ENCODE results near the gene CELSR1. TPM values are rescaled to one million over a fixed set of nuclear protein-coding genes. Genes with fewer than 3 reads are reported as not detected.

The CELSR1 gene
- total and polyA plus RNA-seq, 5 donors, result 5.5 to 7.9 (median 5.7) TPM

- peak in 1 of 2 donors; percentile 22 for ATAC-seq
- intact Hi-C loops (cut with DNase I), result no loop called here
Observed at GRCh38 chr22:46348099-46348695, 189.2 kb downstream of the CELSR1 start.

GRCh38 chr22:46347646-46348045 lies 189.8 kb downstream of the CELSR1 start:
- Histone ChIP-seq H3K4me3 (ENCODE audit: low read length) (no peak overlapping the region), H3K27me3 (ENCODE audit: control insufficient read depth, insufficient read depth) (no peaks in the 10 kb centered on the region), H3K27ac (ENCODE audit: low read length) (peak overlapping the region; percentile 89), H3K4me1 (ENCODE audit: control insufficient read depth, insufficient read depth, low read length) (peaks cover 3% of the 10 kb centered on the region), H3K9me3 (ENCODE audit: control insufficient read depth, low read length) (no peaks in the 10 kb centered on the region)
- intact Hi-C loops (cut with DNase I), result no loop called here
- WGBS, result 85% methylated on average over 12 of the region's 12 CpGs
- ATAC-seq (no peak), DNase-seq (peak in 1 of 3 donors; percentile 43)

More at GRCh38 chr22:46348099-46348695, 189.2 kb downstream of the CELSR1 start:
- H3K4me3 ChIP-seq (ENCODE audit: low read length), result no peak overlapping the region
- peak overlapping the region; percentile 89 for H3K27ac ChIP-seq (ENCODE audit: low read length)
- H3K9me3 ChIP-seq (ENCODE audit: control insufficient read depth, low read length), result no peaks in the 10 kb centered on the region
- WGBS, result 83% methylated on average over 15 of the region's 15 CpGs
- peaks cover 3% of the 10 kb centered on the region for H3K4me1 ChIP-seq (ENCODE audit: control insufficient read depth, insufficient read depth, low read length)
- H3K27me3 ChIP-seq (ENCODE audit: control insufficient read depth, insufficient read depth), result no peaks in the 10 kb centered on the region
- DNase-seq, result peak in 1 of 3 donors; percentile 30

GRCh38 chr22:46346680-46347405 lies 190.6 kb downstream of the CELSR1 start:
- peaks cover 3% of the 10 kb centered on the region for H3K4me1 ChIP-seq (ENCODE audit: control insufficient read depth, insufficient read depth, low read length)
- H3K27ac ChIP-seq (ENCODE audit: low read length), result peak overlapping the region; percentile 98
- DNase-seq (peak in 1 of 3 donors; percentile 74), ATAC-seq (peak; percentile 70 to 79)
- no peaks in the 10 kb centered on the region for H3K27me3 ChIP-seq (ENCODE audit: control insufficient read depth, insufficient read depth)
- 73% methylated on average over 19 of the region's 19 CpGs for WGBS
- H3K4me3 ChIP-seq (ENCODE audit: low read length), result no peak overlapping the region
- no peaks in the 10 kb centered on the region for H3K9me3 ChIP-seq (ENCODE audit: control insufficient read depth, low read length)
- intact Hi-C loops (cut with DNase I), result no loop called here

GRCh38 chr22:46340676-46341075 lies 196.7 kb downstream of the CELSR1 start:
- WGBS, result 91% methylated on average over 13 of the region's 13 CpGs
- ATAC-seq, result no peak
- intact Hi-C loops (cut with DNase I), result no loop called here
- H3K4me3 ChIP-seq (ENCODE audit: low read length), result no peak overlapping the region
- H3K27me3 ChIP-seq (ENCODE audit: control insufficient read depth, insufficient read depth), result no peaks in the 10 kb centered on the region
- H3K4me1 ChIP-seq (ENCODE audit: control insufficient read depth, insufficient read depth, low read length), result no peaks in the 10 kb centered on the region
- no peaks in the 10 kb centered on the region for H3K9me3 ChIP-seq (ENCODE audit: control insufficient read depth, low read length)
- H3K27ac ChIP-seq (ENCODE audit: low read length), result no peak overlapping the region
- peak in 1 of 3 donors; percentile 47 for DNase-seq

- Histone ChIP-seq H3K27ac (ENCODE audit: low read length) (no peak overlapping the region), H3K4me3 (ENCODE audit: low read length) (no peak overlapping the region), H3K27me3 (ENCODE audit: control insufficient read depth, insufficient read depth) (no peaks in the 10 kb centered on the region), H3K9me3 (ENCODE audit: control insufficient read depth, low read length) (no peaks in the 10 kb centered on the region), H3K4me1 (ENCODE audit: control insufficient read depth, insufficient read depth, low read length) (no peaks in the 10 kb centered on the region)
- intact Hi-C loops (cut with DNase I), result no loop called here
- DNase-seq, result peak in 1 of 3 donors; percentile 30
- ATAC-seq, result no peak
- WGBS, result 92% methylated on average over 5 of the region's 5 CpGs
Observed at GRCh38 chr22:46339956-46340355, 197.5 kb downstream of the CELSR1 start.

GRCh38 chr22:46338636-46339035 lies 198.8 kb downstream of the CELSR1 start:
- H3K4me1 ChIP-seq (ENCODE audit: control insufficient read depth, insufficient read depth, low read length), result no peaks in the 10 kb centered on the region
- peak in 1 of 3 donors; percentile 30 for DNase-seq
- ATAC-seq, result no peak
- peak overlapping the region; percentile 48 for H3K27ac ChIP-seq (ENCODE audit: low read length)
- WGBS, result 83% methylated on average over 8 of the region's 8 CpGs
- H3K27me3 ChIP-seq (ENCODE audit: control insufficient read depth, insufficient read depth), result no peaks in the 10 kb centered on the region
- H3K9me3 ChIP-seq (ENCODE audit: control insufficient read depth, low read length), result no peaks in the 10 kb centered on the region
- intact Hi-C loops (cut with DNase I), result no loop called here
- H3K4me3 ChIP-seq (ENCODE audit: low read length), result no peak overlapping the region

- DNase-seq, result peak in 1 of 3 donors; percentile 49
- H3K4me1 ChIP-seq (ENCODE audit: control insufficient read depth, insufficient read depth, low read length), result no peaks in the 10 kb centered on the region
- no peaks in the 10 kb centered on the region for H3K27me3 ChIP-seq (ENCODE audit: control insufficient read depth, insufficient read depth)
- no peak for ATAC-seq
- WGBS, result 66% methylated on average over 9 of the region's 9 CpGs
- H3K9me3 ChIP-seq (ENCODE audit: control insufficient read depth, low read length), result no peaks in the 10 kb centered on the region
- no peak overlapping the region for H3K27ac ChIP-seq (ENCODE audit: low read length)
- H3K4me3 ChIP-seq (ENCODE audit: low read length), result no peak overlapping the region
- intact Hi-C loops (cut with DNase I), result no loop called here
Observed at GRCh38 chr22:46337870-46338269, 199.6 kb downstream of the CELSR1 start.

- Histone ChIP-seq H3K9me3 (ENCODE audit: control insufficient read depth, low read length) (no peaks in the 10 kb centered on the region), H3K4me3 (ENCODE audit: low read length) (peak overlapping the region; percentile 75), H3K27ac (ENCODE audit: low read length) (peak overlapping the region; percentile 57), H3K4me1 (ENCODE audit: control insufficient read depth, insufficient read depth, low read length) (no peaks in the 10 kb centered on the region), H3K27me3 (ENCODE audit: control insufficient read depth, insufficient read depth) (no peaks in the 10 kb centered on the region)
- DNase-seq, result peak in 2 of 3 donors; percentile 70 to 77
- intact Hi-C loops (cut with DNase I), result no loop called here
- ATAC-seq, result peak; percentile 42 to 47
- WGBS, result 8% methylated on average over 42 of the region's 42 CpGs
Observed at GRCh38 chr22:46336119-46337078, 201.0 kb downstream of the CELSR1 start.

GRCh38 chr22:46335201-46336118 lies 202.0 kb downstream of the CELSR1 start, which contains the start of gene TRMU:
Gene TRMU (plus strand): TSS chr22:46335714. CDS start chr22:46335765, 51 bp downstream.
- Histone ChIP-seq H3K4me1 (ENCODE audit: control insufficient read depth, insufficient read depth, low read length) (no peaks in the 10 kb centered on the region), H3K9me3 (ENCODE audit: control insufficient read depth, low read length) (no peaks in the 10 kb centered on the region), H3K4me3 (ENCODE audit: low read length) (peak within 1 kb of the TSS; percentile 75), H3K27me3 (ENCODE audit: control insufficient read depth, insufficient read depth) (no peaks in the 10 kb centered on the region), H3K27ac (ENCODE audit: low read length) (peak within 1 kb of the TSS; percentile 96)
- WGBS, result under 1% methylated on average over 93 of the region's 93 CpGs
- DNase-seq, result peak; percentile 89 to 95 (median 95)
- intact Hi-C loops (cut with DNase I), result no loop called here
- ATAC-seq, result peak; percentile 96

- H3K27ac ChIP-seq (ENCODE audit: low read length), result no peak overlapping the region
- ATAC-seq, result no peak
- H3K4me3 ChIP-seq (ENCODE audit: low read length), result no peak overlapping the region
- H3K9me3 ChIP-seq (ENCODE audit: control insufficient read depth, low read length), result no peaks in the 10 kb centered on the region
- DNase-seq, result no peak
- WGBS, result 96% methylated on average over 23 of the region's 23 CpGs
- no peaks in the 10 kb centered on the region for H3K4me1 ChIP-seq (ENCODE audit: control insufficient read depth, insufficient read depth, low read length)
- intact Hi-C loops (cut with DNase I), result no loop called here
- H3K27me3 ChIP-seq (ENCODE audit: control insufficient read depth, insufficient read depth), result no peaks in the 10 kb centered on the region
Observed at GRCh38 chr22:46331496-46331895, 205.9 kb downstream of the CELSR1 start.

Measured in right cardiac atrium (tissue), 5 donors.